KOPT-K1 (cell line): Measurements from ENCODE around the gene CCDC78.

Experiments used
- H3K27ac ChIP-seq: fragments of 200-600 bp; sonication (generic); 2 replicates; pipeline ENCODE4 v1.5.1; 2016; ENCODE audit warnings: antibody characterized with exemption, mild to moderate bottlenecking, low read depth, low read length; ENCODE audit not compliant: poor library complexity, severe bottlenecking
- H3K36me3 ChIP-seq: fragments of 200-600 bp; sonication (generic); 2 replicates; pipeline ENCODE4 v1.5.1; 2017; ENCODE audit warnings: antibody characterized with exemption, mild to moderate bottlenecking, low read length, moderate library complexity; ENCODE audit not compliant: insufficient read depth
- H3K9me3 ChIP-seq: fragments of 200-600 bp; sonication (generic); 2 replicates; pipeline ENCODE4 v1.5.1; 2017; ENCODE audit warnings: antibody characterized with exemption, low read length, mild to moderate bottlenecking; ENCODE audit not compliant: insufficient read depth, poor library complexity, severe bottlenecking

The CCDC78 gene

DNA sequence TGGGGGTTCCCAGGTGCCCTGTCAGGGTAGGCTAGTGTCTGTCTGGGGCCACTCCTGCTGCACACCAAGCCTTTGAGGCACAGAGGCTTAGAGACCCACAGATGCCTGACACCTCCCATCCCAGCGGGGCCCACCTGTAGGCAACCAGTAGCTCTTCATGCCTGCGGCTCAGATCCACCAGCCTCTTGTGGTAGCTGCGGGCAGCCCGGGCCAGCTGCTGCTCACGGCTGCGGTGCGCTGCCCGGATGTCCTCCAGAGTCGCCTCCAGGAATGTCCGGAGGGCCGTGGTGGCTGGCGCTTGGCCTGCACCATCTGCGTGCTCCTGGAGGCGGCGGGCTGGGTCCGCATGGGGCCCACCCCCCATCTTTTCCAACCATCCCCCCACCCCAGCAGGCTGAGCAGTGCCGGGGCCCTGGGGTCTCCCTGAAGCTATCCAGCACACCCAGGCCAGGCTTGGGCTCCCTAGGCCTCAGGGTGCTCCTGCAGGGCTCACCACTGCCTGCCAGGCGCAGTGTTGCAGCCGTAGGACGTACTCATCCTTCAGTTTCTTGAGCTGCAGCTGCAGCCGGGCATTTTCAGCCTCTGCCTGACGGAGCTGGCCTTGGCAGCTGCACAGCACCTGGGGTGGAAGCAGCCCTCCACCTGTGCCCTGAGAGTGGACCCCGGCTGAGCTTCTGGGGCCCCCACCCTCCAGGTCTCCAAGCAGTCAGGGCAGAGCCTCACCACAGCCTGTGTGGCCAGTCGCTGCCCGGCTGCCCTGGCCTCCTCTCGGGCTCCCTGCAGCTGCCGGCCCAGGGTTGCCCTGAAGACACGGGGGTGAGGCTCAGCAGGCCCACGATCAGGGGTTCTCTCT, 1.8 kb downstream of the CCDC78 start:
- Histone ChIP-seq H3K27ac (no peak overlapping the region), H3K36me3 (no peaks in the 10 kb centered on the region), H3K9me3 (no peaks in the 10 kb centered on the region)

DNA sequence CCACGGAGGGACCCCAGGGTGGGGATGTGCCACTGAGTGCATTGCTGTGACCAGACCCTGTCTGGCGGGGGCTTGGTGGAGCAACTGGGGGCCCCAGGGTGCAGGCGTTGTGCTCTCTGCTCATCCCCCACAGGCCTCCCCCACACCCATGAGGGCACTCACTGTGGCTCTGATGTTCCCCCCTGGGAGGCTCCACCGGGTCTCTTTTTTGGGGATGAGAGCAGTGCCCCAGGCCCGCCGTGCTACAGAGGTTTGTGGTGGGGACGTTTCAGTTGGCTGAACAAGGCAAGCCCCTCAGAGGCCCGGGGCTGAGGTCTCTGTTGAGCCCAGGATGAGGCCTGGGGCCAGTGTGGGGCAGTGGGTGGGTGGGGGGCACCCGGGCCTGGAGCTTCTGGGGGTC, 2.5 kb downstream of the CCDC78 start:
- H3K9me3 ChIP-seq: no peaks in the 10 kb centered on the region
- H3K36me3 ChIP-seq: no peaks in the 10 kb centered on the region
- no peak overlapping the region for H3K27ac ChIP-seq

DNA sequence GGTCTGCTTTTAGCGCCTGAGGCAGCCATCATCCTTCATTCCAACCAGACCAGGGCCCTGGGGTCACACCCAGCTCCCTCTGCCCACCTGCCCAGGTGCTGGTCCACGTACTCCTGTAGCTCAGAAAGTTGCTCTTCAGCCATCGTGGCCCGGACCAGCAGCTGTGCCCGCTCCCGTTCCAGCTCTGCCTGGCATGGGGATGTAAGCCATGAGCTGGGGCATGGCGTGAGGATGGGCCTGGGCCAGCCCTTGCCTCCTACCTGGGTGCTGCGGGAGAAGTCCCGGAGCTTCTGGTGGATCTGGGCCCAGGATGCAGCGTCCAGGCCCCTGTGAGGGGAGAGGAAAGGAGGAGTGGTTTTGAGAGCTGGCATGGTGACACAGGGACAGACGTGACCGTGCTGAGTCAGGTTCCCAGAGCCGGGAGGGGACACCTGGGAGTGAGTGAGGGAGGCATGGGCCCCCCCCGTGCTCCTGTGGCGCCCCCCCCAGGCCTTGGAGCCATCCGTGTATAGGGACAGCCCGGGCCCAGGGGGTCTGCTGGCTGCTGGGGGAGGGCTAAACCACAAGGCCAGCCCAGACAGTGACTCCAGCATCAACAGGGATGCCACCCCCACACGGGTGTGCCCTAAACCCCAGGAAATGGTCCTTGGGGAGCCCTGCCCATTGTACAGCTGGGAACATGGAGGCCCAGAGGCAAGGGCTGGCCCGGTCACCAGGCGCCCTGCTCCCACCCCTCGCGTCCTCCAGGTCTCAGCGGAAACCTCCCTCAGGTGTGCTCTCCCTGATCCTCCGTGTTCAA, 3.2 kb downstream of the CCDC78 start:
- Histone ChIP-seq H3K36me3 (no peaks in the 10 kb centered on the region), H3K9me3 (no peaks in the 10 kb centered on the region), H3K27ac (no peak overlapping the region)

DNA sequence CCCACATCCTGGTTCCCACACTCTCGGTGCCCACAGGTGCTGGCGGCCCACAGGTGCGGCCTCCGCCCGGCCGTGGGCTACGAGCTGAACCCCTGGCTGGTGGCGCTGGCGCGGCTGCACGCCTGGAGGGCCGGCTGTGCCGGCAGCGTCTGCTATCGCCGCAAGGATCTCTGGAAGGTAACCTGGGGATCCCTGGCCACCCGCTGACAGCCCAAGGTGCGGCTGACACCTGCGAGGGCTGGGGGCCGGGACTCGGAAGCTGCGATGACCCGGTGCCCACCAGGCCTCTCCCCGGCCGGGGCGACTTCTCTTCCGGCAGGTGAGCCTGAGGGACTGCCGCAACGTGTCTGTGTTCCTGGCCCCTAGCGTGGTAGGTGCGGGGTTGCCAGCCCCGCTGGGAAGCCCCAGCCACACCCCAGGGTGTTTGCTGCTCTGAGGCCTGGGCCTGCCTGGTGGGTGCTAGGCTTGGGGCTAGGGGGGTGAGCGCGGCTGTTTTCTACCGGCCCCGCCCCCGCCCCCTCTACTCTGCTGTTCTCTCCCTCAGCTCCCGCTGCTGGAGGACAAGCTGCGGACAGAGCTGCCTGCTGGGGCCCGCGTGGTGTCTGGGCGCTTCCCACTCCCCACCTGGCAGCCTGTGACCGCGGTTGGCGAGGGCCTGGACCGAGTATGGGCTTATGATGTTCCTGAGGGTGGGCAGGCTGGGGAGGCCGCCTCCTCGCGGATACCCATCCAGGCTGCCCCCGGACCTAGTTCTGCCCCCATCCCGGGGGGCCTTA, 4.3 kb downstream of the CCDC78 start:
- peak overlapping the region; percentile 84 for H3K27ac ChIP-seq
- H3K9me3 ChIP-seq: no peaks in the 10 kb centered on the region
- no peaks in the 10 kb centered on the region for H3K36me3 ChIP-seq

DNA sequence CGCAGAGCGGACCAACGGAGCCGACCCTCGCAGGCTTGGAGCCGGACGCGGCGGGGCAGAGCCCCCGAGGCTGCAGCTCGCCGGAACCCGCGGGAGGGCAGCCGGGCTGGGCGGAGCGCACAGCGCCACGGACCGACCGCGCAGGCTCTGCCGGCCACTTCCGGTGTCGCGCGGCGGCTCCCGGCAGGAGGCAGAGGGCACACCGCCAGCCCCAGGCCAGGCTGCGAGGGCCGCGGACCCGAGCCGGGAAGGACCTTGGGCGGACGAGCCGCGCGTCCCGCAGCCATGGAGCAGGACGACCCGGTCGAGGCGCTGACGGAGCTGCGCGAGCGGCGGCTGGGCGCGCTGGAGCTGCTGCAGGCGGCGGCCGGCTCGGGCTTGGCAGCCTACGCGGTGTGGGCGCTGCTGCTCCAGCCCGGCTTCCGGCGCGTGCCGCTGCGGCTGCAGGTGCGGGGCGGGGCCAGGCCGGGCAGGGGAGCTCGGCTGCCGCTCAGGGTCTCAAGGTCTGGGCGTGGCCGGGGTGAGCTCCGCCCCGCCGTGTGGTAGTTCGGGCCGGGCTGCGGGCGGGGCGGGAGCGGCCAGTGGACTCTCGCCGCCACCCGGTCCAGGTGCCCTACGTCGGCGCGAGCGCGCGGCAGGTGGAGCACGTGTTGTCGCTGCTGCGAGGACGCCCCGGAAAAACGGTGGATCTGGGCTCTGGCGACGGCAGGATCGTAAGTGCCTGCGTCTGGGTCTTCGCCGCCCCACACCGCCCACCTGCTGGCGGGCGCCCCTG, 5.1 kb downstream of the CCDC78 start, which contains the start of gene ANTKMT:
Gene ANTKMT (plus strand): TSS at position 157 of the 775 bp plus-strand sequence. CDS start 129 bp downstream, at position 286.
- Histone ChIP-seq H3K9me3 (no peaks in the 10 kb centered on the region), H3K36me3 (no peaks in the 10 kb centered on the region), H3K27ac (peak within 1 kb of the TSS; percentile 84)

DNA sequence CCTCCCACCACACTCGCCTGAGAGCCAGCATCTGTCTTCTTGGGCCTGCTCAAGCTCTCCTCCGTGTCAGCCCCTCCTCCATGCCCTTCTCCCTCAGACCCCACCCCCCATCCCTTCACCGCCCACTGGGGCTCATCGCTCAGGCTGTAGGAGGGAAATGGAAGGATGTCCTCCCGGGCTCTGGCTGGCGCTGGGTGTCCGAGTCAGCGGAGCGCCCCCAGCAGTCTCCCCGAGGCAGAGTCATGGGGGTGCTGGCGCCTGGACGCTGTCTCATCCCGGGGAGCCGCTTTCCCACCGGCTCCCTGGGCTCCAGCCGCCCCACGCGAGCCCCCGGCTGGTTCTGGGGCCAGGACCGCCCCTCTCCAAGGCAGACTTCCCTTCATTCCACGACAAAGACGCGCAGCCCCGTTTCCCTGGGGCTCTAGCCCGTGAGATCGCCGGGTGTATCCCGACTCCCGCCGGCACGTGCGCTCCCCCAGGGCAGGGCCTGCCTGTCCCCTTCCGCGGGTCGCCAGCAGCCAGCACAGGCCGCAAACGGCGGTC, 5.7 kb downstream of the CCDC78 start:
- peak overlapping the region; percentile 84 for H3K27ac ChIP-seq
- H3K36me3 ChIP-seq: no peaks in the 10 kb centered on the region
- H3K9me3 ChIP-seq: no peaks in the 10 kb centered on the region

DNA sequence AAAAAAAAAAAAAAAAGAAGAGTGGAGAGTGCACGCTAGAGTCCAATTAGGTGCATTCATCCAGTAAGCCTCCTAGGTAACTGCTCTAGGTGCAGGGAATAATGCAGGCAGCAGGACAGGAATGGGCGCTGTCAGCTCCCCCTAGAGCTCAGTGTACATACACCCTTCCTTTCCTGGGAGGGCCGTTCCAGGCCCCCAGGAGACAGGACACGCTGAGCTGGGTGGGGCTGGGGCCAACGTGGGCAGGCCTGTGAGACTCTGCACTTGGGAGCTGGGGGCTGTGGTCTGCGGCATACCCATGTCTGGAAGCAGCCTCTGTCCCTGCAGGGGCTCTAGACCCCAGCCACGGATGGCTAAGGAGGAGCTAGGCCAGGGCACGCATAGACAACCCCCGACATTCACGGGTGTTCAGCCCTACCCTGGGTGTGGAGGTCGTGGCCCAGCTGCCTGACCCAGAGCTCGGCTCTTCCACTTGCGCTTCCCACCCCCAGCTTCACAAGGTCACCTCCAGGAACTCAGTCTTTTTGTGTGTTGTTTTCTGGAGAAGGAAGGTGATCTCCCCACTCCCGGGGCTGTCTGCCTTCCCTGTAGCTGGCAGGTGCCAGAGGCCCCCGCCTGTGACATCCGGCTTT, 6.3 kb downstream of the CCDC78 start:
- Histone ChIP-seq H3K27ac (peak overlapping the region; percentile 84), H3K36me3 (no peaks in the 10 kb centered on the region), H3K9me3 (no peaks in the 10 kb centered on the region)

DNA sequence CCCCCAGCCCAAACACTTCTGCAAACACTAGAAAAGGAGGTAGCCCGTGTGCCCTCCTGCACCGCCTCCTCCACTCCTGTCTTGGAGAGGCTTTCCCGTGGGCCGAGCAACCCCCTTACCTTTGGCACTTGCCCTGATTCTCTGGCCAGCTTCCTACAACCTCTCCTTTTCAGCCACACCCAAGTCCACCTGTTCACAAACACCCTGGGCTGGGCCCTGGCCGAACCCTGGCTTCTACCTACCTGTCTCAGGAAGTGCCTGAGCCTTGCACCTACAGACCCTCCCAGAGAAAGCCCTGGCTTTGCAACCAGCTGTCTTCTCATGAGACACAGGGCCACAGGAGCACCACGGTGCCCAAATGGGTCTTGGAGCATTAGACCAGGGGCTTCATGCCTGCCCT, 7.3 kb downstream of the CCDC78 start:
- no peaks in the 10 kb centered on the region for H3K36me3 ChIP-seq
- H3K27ac ChIP-seq: peak overlapping the region; percentile 84
- no peaks in the 10 kb centered on the region for H3K9me3 ChIP-seq

DNA sequence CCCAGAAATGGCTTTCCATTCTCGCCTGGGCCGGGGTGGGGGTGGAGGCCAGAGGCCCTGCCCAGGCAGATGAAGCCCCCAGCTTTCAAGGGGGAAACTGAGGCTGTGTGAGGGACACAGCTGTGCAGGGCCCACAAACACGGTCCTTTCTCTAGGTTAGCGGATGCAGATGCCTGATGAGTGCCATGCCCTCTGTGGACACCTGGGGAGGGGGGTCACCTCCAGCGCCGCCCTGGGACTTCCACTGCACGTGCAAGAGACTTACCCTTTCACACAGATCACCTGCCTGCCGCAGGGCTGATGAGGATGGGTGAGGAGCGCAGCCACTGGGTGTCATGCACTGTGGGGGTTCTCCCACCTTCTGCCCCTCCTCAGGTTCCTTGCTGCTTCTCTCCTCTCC, 7.9 kb downstream of the CCDC78 start:
- no peaks in the 10 kb centered on the region for H3K36me3 ChIP-seq
- no peak overlapping the region for H3K27ac ChIP-seq
- no peaks in the 10 kb centered on the region for H3K9me3 ChIP-seq

DNA sequence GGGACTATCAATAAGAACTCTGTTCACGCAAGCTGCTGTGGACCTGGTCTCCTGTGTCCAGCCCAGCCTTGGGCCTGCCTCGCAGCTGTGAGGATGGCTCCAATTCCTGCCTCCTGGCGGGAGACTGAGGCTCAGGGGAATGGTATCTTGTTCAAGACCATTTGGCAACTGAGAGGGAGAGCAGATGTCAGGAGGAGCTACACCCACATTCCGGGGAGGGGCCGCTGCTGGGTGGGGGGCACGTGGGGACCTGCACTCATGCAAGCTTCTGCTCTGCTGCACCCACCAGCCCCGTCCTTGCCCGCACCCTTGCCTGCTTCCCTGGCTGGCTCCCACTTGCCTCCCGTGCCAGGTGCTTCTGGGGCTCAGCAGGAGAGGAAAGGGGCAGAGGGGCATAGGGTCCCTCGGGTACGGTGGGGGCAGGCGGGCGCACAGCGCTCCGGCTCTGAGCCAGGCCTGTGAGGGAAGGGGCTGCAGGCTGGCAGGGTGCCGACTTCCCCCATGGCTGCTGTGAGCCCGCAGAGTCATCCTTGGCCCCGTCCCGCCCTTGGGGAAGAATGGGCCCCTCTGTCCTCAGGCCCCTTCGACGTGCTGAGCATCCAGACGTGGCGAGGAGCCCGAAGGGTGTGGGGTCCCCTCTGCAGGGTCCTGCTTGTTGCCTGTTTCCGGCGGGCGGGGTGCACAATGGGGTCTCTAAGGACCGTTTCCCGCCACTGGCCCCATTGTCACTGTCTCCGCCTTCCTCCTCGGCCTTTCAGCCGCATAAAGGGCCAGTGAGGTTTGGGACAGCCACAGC, 8.6 kb downstream of the CCDC78 start:
- Histone ChIP-seq H3K36me3 (no peaks in the 10 kb centered on the region), H3K27ac (no peak overlapping the region), H3K9me3 (no peaks in the 10 kb centered on the region)

DNA sequence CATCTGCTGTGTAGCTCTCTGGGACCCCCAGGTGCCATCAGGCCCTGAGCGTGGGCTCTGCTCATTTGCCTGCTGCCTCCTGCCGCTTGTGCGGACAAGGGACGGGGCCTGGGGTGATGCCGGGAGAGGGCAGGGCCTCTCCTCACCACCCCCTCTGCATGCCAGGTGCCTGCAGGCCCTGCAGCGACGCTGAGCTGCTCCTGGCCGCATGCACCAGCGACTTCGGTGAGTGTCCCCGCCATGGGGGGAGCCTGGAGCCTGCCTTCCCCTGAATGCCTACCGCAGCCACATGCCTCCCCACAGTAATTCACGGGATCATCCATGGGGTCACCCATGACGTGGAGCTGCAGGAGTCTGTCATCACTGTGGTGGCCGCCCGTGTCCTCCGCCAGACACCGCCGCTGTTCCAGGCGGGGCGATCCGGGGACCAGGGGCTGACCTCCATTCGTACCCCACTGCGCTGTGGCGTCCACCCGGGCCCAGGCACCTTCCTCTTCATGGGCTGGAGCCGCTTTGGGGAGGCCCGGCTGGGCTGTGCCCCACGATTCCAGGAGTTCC, 9.4 kb downstream of the CCDC78 start:
- Histone ChIP-seq H3K27ac (no peak overlapping the region), H3K36me3 (no peaks in the 10 kb centered on the region), H3K9me3 (no peaks in the 10 kb centered on the region)

DNA sequence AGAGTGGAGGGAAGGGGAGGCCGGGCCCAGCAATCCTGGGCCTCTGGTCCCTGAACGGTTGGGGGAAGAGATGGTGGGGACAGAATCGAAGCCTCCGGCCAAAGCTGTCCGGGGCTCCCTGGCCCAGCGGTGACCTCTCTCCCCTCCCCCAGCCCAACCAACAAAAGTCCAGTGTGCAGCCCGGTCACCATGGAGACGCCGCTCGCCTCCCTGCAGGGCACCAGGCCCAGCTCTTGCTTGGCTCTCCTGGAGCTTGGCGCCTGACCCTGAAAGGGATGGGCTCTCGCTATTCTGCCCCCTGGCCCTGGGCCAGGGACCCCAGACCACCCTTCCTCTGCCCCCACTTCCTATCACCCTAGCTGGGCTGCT, 10.1 kb downstream of the CCDC78 start:
- Histone ChIP-seq H3K27ac (no peak overlapping the region), H3K36me3 (no peaks in the 10 kb centered on the region), H3K9me3 (no peaks in the 10 kb centered on the region)
